GM10248 (cell line): ENCODE results near the gene LRRIQ1.
"Not testable (repeated sequence)": the region's sequence is repeated elsewhere in the genome, so short reads cannot be mapped to it uniquely, and the experiment has no call there.

Experiments used
- CTCF ChIA-PET: fragments of 300-600 bp; sonication (Branson Sonifier 250); formaldehyde crosslinking; extraction: SDS; loops from one replicate; lab custom pipeline; 2021; ENCODE audit warnings: antibody characterized with exemption; lab: Yijun Ruan, JAX
- POLR2A ChIA-PET: fragments of 350-650 bp; sonication (Branson Sonifier 250); formaldehyde crosslinking; extraction: SDS; loops from one replicate; lab custom pipeline; 2020; ENCODE audit warnings: antibody characterized with exemption; lab: Yijun Ruan, JAX
- DNase-seq: peaks from one replicate; pipeline ENCODE4 v3.0.0; 2012; ENCODE audit errors: extremely low spot score
- TF ChIP-seq, protein P1 (sequence below): IDR thresholded peaks from 2 replicates; pipeline ENCODE4 v1.5.1; 2012; ENCODE audit warnings: mild to moderate bottlenecking, low read depth; ENCODE audit errors: extremely low read depth, missing control alignments, control extremely low read depth

LRRIQ1 gene

DNA sequence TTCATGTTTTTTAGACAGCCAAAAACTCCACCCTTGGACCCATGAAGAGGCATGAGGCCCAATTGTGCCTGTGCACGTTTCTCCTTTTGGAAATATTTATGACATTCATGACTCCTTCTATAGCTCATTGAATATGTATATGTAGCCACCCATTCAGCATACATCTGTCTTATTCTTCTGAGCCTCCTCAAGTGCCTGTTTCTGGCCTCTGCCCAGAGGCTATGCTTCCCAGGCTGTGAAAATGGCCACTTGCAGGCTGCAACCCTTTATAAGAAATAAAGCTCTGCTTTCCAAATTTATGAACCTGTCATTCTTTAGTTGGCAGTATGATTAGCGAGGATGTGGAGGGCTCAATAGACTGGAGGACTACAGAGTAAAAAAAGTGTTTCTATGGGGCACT is 35.4 kb upstream of the LRRIQ1 start:
- DNase-seq, result no peak
- CTCF ChIA-PET, result interaction anchor here (1.5 to 1.6 kb wide), 2 partner anchors 9 to 27 kb away, joined by 4 read pairs; no protein-coding TSS in a partner anchor

DNA sequence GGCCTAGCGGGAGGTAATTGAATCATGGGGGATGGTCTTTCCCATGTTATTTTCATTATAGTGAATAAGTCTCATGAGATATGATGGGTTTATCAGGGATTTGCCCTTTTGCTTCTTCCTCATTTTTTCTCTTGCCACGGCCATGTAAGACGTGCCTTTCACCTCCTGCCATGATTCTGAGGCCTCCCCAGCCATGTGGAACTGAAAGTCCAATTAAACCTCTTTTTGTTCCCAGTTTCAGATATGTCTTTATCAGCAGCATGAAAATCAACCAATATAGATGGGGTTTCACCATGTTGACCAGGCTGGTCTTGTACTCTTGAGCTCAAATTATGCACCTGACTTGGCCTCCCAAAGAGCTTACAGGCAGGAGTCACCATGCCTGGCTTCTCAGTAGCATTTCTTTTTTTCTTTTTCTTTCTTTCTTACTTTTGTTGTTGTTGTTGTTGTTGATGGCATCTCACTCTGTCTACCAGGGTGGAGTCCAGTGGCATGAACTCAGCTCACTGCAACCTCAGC is 33.3 kb upstream of the LRRIQ1 start:
- POLR2A ChIA-PET, result no interaction called here
- TF ChIP-seq, protein P1, sequence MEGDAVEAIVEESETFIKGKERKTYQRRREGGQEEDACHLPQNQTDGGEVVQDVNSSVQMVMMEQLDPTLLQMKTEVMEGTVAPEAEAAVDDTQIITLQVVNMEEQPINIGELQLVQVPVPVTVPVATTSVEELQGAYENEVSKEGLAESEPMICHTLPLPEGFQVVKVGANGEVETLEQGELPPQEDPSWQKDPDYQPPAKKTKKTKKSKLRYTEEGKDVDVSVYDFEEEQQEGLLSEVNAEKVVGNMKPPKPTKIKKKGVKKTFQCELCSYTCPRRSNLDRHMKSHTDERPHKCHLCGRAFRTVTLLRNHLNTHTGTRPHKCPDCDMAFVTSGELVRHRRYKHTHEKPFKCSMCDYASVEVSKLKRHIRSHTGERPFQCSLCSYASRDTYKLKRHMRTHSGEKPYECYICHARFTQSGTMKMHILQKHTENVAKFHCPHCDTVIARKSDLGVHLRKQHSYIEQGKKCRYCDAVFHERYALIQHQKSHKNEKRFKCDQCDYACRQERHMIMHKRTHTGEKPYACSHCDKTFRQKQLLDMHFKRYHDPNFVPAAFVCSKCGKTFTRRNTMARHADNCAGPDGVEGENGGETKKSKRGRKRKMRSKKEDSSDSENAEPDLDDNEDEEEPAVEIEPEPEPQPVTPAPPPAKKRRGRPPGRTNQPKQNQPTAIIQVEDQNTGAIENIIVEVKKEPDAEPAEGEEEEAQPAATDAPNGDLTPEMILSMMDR, result no peak
- CTCF ChIA-PET, result interaction anchor here (1.5 kb wide), 2 partner anchors 24 to 33 kb away, joined by 3 to 4 read pairs; no protein-coding TSS in a partner anchor
- DNase-seq, result no peak

More for the DNA sequence above, 35.4 kb upstream of the LRRIQ1 start:
- TF ChIP-seq, protein P1, result no peak
- POLR2A ChIA-PET, result no interaction called here

GRCh38 chr12:85004204-85004603 is 31.9 kb upstream of the LRRIQ1 start:
- CTCF ChIA-PET, result no interaction called here
- no peak for DNase-seq
- TF ChIP-seq, protein P1, result no peak
- POLR2A ChIA-PET, result no interaction called here

- DNase-seq, POLR2A ChIA-PET: not testable (repeated sequence)
- CTCF ChIA-PET, result interaction anchor here (1.0 kb wide), 1 partner anchor 8 kb away, joined by 3 read pairs; no protein-coding TSS in a partner anchor
Observed at GRCh38 chr12:85005047-85005446, 31.1 kb upstream of the LRRIQ1 start.

GRCh38 chr12:85005615-85006014 is 30.5 kb upstream of the LRRIQ1 start:
- ChIA-PET CTCF (interaction anchor here (1.0 kb wide), 1 partner anchor 8 kb away, joined by 3 read pairs; no protein-coding TSS in a partner anchor), POLR2A (no interaction called here)
- TF ChIP-seq, protein P1, result no peak
- DNase-seq, result no peak

DNA sequence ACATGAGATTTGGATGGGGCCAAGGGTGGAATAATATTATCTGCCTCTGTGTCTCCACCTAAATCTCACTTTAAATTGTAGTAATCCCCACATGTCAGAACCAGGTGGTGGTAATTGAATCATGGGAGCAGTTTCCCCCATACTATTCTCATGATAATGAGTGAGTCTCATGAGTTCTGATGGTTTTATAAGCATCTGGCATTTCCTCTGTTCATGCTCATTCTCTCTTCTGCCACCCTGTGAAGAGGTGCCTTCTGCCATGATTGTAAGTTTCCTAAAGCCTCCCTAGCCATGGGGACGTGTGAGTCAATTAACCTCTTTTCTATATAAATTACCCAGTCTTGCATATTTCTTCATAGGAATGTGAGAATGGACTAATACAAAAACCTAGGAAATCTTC is 29.9 kb upstream of the LRRIQ1 start:
- TF ChIP-seq, protein P1, result no peak
- DNase-seq, result no peak
- ChIA-PET POLR2A (no interaction called here), CTCF (interaction anchor here (1.5 kb wide), 1 partner anchor 16 kb away, joined by 4 read pairs; no protein-coding TSS in a partner anchor)

DNA sequence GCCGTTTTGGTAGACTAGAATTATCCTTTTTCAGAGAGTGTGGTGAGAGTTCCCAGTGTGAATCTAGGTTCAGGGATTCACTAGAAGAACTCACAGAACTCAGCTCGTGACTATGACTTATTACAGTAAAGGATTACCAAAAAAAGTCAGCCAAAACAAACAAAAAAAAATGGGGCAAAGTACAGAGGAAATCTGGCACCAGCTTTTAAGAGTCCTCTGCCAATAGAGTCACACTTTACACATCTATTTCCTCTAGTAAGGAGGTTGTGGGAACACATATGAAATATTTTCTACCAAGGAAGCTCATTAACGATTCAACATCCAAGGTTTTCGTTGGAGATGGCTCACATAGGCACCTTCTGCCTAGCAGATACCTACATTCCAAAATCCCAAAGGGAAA is 28.3 kb upstream of the LRRIQ1 start:
- TF ChIP-seq, protein P1, result no peak
- no peak for DNase-seq
- CTCF ChIA-PET, result interaction anchor here (0.7 to 1.5 kb wide), 2 partner anchors 17 to 18 kb away, joined by 3 to 4 read pairs; no protein-coding TSS in a partner anchor
- POLR2A ChIA-PET, result no interaction called here
